Activated T-cell treated with anti-CD3 and anti-CD28 coated beads, Interleukin-2, amount 50 U/mL, for 4 hours (primary cell): Measurements from ENCODE around the gene NYAP1. TPM values are rescaled to one million over a fixed set of nuclear protein-coding genes. Genes with fewer than 3 reads are reported as not detected.
"Not testable (repeated sequence)": the region's sequence is repeated elsewhere in the genome, so short reads cannot be mapped to it uniquely, and the experiment has no call there.

ENCODE experiments used
- ATAC-seq, 2 donors: fragments of 200-7000 bp; cut with Tn5 transposase; one replicate each; pipeline ENCODE4 v1.10.0; 2021
- DNase-seq: peaks from one replicate; pipeline ENCODE4 v3.0.0-alpha.2; 2020
- H3K27me3 Mint-ChIP-seq: one replicate; pipeline ENCODE4 v1.8.0; 2021; ENCODE audit warnings: low read depth, mixed read lengths
- H3K36me3 Mint-ChIP-seq: one replicate; pipeline ENCODE4 v1.8.0; 2022; ENCODE audit warnings: mixed read lengths; ENCODE audit not compliant: insufficient read depth
- H3K4me1 Mint-ChIP-seq: one replicate; pipeline ENCODE4 v1.8.0; 2021; ENCODE audit warnings: low read depth, mixed read lengths
- H3K4me3 Mint-ChIP-seq: one replicate; pipeline ENCODE4 v1.8.0; 2021; ENCODE audit warnings: mild to moderate bottlenecking, moderate library complexity, mixed read lengths
- H3K9me3 Mint-ChIP-seq: one replicate; pipeline ENCODE4 v1.8.0; 2021; ENCODE audit warnings: mixed read lengths
- total RNA-seq, 3 donors: library from RNA; stranded (reverse); gene quantifications; one replicate each; pipeline ENCODE4 v1.2.1, GENCODE V29; 2021

The NYAP1 gene
- total RNA-seq, 3 donors from 2014 or later, result 0.11 to 0.33 (median 0.18) TPM

GRCh38 chr7:100447363-100447762 is 36.4 kb upstream of the NYAP1 start:
- not testable (repeated sequence) for H3K4me3 Mint-ChIP-seq, ATAC-seq, H3K27me3 Mint-ChIP-seq, DNase-seq, H3K36me3 Mint-ChIP-seq, H3K9me3 Mint-ChIP-seq
- H3K4me1 Mint-ChIP-seq, result peaks cover 17% of the 10 kb centered on the region

GRCh38 chr7:100449190-100449795 is 34.4 kb upstream of the NYAP1 start:
- no peak overlapping the region for H3K4me3 Mint-ChIP-seq
- H3K27me3 Mint-ChIP-seq, result no peaks in the 10 kb centered on the region
- no peak for ATAC-seq
- peaks cover 13% of the 10 kb centered on the region for H3K4me1 Mint-ChIP-seq
- no peak for DNase-seq
- H3K36me3 Mint-ChIP-seq, result no peaks in the 10 kb centered on the region
- H3K9me3 Mint-ChIP-seq, result no peaks in the 10 kb centered on the region

- peaks cover 13% of the 10 kb centered on the region for H3K4me1 Mint-ChIP-seq
- ATAC-seq (no peak), DNase-seq (no peak)
- no peaks in the 10 kb centered on the region for H3K36me3 Mint-ChIP-seq
- H3K27me3 Mint-ChIP-seq, result no peaks in the 10 kb centered on the region
- H3K9me3 Mint-ChIP-seq, result no peaks in the 10 kb centered on the region
- H3K4me3 Mint-ChIP-seq, result no peak overlapping the region
Observed at GRCh38 chr7:100452513-100452912, 31.2 kb upstream of the NYAP1 start.

- DNase-seq, H3K36me3 Mint-ChIP-seq, ATAC-seq, H3K9me3 Mint-ChIP-seq, H3K27me3 Mint-ChIP-seq, H3K4me3 Mint-ChIP-seq: not testable (repeated sequence)
- H3K4me1 Mint-ChIP-seq, result peaks cover 13% of the 10 kb centered on the region
Observed at GRCh38 chr7:100453854-100454253, 29.9 kb upstream of the NYAP1 start.

- Mint-ChIP-seq H3K4me1 (peaks cover 13% of the 10 kb centered on the region), H3K4me3 (no peak overlapping the region), H3K9me3 (no peaks in the 10 kb centered on the region), H3K36me3 (no peaks in the 10 kb centered on the region), H3K27me3 (no peaks in the 10 kb centered on the region)
- DNase-seq (no peak), ATAC-seq (no peak)
Observed at GRCh38 chr7:100455206-100455605, 28.5 kb upstream of the NYAP1 start.

- Mint-ChIP-seq H3K36me3 (no peaks in the 10 kb centered on the region), H3K4me1 (peaks cover 10% of the 10 kb centered on the region), H3K4me3 (no peak overlapping the region), H3K9me3 (no peaks in the 10 kb centered on the region), H3K27me3 (no peaks in the 10 kb centered on the region)
- DNase-seq (no peak), ATAC-seq (no peak)
Observed at GRCh38 chr7:100456562-100456961, 27.2 kb upstream of the NYAP1 start.

GRCh38 chr7:100457033-100457432 is 26.7 kb upstream of the NYAP1 start:
- Mint-ChIP-seq H3K36me3 (no peaks in the 10 kb centered on the region), H3K9me3 (no peaks in the 10 kb centered on the region), H3K4me3 (no peak overlapping the region), H3K27me3 (no peaks in the 10 kb centered on the region), H3K4me1 (peaks cover 10% of the 10 kb centered on the region)
- ATAC-seq, result no peak
- DNase-seq, result no peak

GRCh38 chr7:100464210-100464660 is 19.5 kb upstream of the NYAP1 start, which contains the start of gene SPACDR:
TSS of gene SPACDR (minus strand) at chr7:100464260. CDS start at chr7:100464025, 235 bp downstream.
- no peaks in the 10 kb centered on the region for H3K27me3 Mint-ChIP-seq
- no peaks in the 10 kb centered on the region for H3K9me3 Mint-ChIP-seq
- ATAC-seq (no peak), DNase-seq (no peak)
- peaks cover 2% of the 10 kb centered on the region for H3K36me3 Mint-ChIP-seq
- H3K4me1 Mint-ChIP-seq, result peaks cover 2% of the 10 kb centered on the region
- no peak within 1 kb of the TSS for H3K4me3 Mint-ChIP-seq

GRCh38 chr7:100464791-100465190 is 18.9 kb upstream of the NYAP1 start:
- H3K27me3 Mint-ChIP-seq, result no peaks in the 10 kb centered on the region
- peaks cover 3% of the 10 kb centered on the region for H3K4me1 Mint-ChIP-seq
- ATAC-seq (no peak), DNase-seq (no peak)
- no peak overlapping the region for H3K4me3 Mint-ChIP-seq
- H3K36me3 Mint-ChIP-seq, result peaks cover 2% of the 10 kb centered on the region
- H3K9me3 Mint-ChIP-seq, result no peaks in the 10 kb centered on the region

GRCh38 chr7:100465299-100465698 is 18.4 kb upstream of the NYAP1 start:
- no peaks in the 10 kb centered on the region for H3K27me3 Mint-ChIP-seq
- ATAC-seq (no peak), DNase-seq (no peak)
- H3K36me3 Mint-ChIP-seq, result peaks cover 2% of the 10 kb centered on the region
- peaks cover 6% of the 10 kb centered on the region for H3K4me1 Mint-ChIP-seq
- H3K4me3 Mint-ChIP-seq, result no peak overlapping the region
- no peaks in the 10 kb centered on the region for H3K9me3 Mint-ChIP-seq

- no peaks in the 10 kb centered on the region for H3K9me3 Mint-ChIP-seq
- H3K36me3 Mint-ChIP-seq, result peaks cover 5% of the 10 kb centered on the region
- H3K4me3 Mint-ChIP-seq, result no peak overlapping the region
- no peaks in the 10 kb centered on the region for H3K27me3 Mint-ChIP-seq
- ATAC-seq (no peak), DNase-seq (no peak)
- H3K4me1 Mint-ChIP-seq, result peaks cover 6% of the 10 kb centered on the region
Observed at GRCh38 chr7:100465702-100466311, 17.9 kb upstream of the NYAP1 start.

- Mint-ChIP-seq H3K36me3 (peaks cover 7% of the 10 kb centered on the region), H3K9me3 (no peaks in the 10 kb centered on the region), H3K27me3 (no peaks in the 10 kb centered on the region), H3K4me3 (no peak overlapping the region), H3K4me1 (peaks cover 8% of the 10 kb centered on the region)
- DNase-seq (no peak), ATAC-seq (no peak)
Observed at GRCh38 chr7:100466653-100467605, 16.8 kb upstream of the NYAP1 start.

- H3K27me3 Mint-ChIP-seq, result no peaks in the 10 kb centered on the region
- peaks cover 9% of the 10 kb centered on the region for H3K4me1 Mint-ChIP-seq
- ATAC-seq (no peak), DNase-seq (no peak)
- no peaks in the 10 kb centered on the region for H3K9me3 Mint-ChIP-seq
- H3K36me3 Mint-ChIP-seq, result peaks cover 7% of the 10 kb centered on the region
- H3K4me3 Mint-ChIP-seq, result no peak overlapping the region
Observed at GRCh38 chr7:100467638-100468373, 15.9 kb upstream of the NYAP1 start.
